TTC549 (cell line): ENCODE measurements around the gene RHOG.
A peak's percentile ranks its signal among the peaks of the same experiment; 100 is the strongest.

Experiments
- FAIRE-seq: peaks from 2 replicates; lab custom pipeline; 2012; peaks lifted over from hg19 to GRCh38; lab: Jason Lieb, UNC

The RHOG gene

DNA sequence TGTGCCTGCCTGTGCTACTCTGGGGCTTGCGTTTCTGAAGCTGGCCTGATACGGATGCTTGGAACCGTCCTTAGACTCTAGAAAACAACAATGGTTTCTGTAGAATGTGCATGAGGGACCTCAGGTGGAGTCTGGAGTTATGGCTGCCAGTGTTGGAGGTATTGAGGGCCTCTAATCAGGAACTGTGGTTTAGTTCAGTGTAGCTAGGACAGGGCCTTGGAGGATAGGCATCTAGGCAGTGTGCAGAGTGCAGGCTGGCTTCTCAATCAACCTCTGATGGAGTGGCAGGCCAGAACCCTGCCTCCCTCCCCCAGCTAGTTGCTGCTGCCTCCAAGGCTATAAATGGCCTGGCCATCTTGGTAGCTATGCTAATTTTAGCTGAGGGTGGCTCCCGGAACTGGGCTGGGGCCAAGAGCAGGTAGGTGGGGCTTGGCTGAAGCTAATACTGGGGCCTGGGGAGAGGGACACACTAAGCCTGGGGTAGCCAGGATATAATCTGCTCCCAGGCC is 18.7 kb upstream of the RHOG start:
- no peak for FAIRE-seq

DNA sequence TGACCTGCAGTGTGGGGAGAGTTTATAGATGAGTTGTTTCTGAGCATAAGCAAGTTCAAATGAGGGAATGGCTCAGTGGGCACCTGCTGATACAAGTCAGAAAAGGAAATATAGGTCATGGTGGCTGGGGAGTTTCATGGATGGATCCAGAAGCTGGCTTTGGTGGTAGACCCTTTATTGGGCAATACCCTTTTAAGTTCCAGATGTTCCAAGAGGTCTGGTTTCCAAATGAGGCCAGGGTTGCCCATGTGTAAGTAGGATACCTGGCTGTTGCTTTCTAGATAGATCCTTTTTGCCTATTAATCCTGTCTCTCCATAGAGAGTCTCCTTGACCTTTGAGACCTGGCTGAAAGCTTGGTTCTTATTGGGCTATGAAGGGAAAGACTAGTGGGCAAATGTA is 16.9 kb upstream of the RHOG start:
- FAIRE-seq, result no peak

DNA sequence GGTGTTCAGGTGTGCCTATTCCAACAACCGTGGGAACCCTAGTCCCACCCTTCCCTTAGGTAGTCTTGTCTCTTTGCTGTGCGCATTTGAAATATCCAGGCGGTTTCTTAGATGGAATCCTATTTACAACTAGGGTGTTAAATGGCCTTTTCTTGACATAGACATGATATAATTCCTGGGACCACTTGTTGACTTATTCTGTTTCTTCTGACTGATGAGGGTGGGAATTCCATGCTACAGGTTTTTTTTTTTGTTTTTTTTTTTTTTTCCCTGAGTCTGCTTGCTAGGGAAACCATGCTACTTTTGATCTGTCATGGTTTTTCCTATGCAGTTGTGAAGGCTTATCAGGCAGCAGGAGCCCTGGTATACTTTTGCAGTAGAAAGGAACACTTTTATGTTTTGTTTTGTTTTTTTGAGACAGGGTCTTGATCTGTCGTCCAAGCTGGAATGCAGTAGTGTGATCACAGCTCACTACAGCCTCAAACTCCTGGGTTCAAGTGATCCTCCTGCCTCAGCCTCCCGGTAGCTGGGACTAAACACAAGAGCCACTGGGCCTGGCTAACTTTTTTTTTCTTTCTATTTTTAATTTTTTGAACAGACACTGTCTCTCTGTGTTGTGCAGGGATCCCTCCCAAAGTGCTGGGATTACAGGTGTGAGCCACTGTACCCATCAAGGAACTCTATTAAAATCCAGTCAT is 16.2 kb upstream of the RHOG start:
- no peak for FAIRE-seq

DNA sequence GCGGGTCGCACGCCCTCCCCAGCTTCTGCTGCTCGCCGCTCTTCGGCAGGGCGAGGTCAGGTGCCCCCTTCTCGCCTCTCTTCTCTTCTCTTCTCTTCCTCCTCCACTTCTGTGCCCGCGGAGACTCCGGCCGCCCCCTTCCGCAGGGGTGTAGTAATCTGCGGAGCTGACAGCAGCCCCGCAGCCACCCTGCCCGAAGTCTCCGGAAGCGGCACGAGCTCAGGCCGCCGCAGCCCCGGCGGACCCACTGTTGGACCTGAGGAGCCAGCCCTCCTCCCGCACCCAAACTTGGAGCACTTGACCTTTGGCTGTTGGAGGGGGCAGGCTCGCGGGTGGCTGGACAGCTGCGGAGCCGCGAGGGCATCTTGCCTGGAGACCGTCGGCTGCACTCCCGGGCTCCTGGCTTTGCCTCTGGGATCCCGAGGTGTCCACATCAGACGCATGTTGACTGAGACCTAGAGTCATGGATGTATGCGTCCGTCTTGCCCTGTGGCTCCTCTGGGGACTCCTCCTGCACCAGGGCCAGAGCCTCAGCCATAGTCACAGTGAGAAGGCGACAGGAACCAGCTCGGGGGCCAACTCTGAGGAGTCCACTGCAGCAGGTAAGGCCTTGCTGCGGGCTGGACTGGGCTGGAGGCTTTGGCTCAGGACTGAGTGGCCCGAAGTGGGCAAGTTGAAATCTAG is 15.2 kb upstream of the RHOG start:
- no peak for FAIRE-seq

DNA sequence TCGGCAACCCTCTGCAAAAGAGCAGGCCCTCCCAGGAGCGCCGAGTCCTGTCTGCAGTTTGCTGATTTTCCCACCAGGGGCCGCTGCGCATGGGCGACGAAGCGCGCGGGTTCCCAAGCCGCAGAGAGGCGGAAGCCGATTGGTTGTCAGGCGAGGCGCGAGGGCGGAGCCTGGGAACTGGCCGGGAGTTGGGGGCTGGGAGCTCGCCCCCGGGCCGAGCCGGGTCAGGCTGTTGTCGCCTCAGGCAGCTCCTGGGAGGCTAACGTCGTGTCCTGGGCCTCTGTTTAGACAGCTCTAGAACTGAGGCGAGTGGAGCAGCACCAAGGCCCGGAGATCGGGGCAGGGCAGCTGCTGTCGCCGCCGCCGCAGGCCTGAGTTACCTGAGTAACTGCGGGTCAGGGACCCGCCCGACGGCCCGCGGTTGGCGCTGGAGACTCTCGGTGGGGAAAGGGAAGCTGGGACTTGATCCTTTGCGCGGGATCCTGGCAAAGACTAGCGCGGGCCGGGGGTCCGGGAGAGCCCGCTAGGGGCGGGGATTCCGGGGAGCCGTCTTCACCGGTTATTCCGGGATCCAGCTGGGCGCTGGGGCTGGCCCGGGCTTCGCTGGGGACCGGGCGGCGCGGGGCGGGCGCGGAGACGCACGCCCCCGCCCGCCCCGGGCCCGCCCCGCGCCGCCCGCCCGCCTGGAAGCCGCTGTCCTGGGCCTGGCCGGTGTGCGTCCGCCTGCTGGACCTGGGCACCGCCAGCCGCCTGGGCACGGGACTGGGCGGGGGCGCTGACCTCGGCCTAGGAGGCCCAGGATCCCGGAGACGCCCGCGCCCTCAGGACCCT is 14.4 kb upstream of the RHOG start, which contains the start of gene STIM1:
STIM1 (plus strand) TSS at position 688 of the 831 bp plus-strand sequence. CDS start 607 bp downstream, outside the sequence.
- no peak for FAIRE-seq

DNA sequence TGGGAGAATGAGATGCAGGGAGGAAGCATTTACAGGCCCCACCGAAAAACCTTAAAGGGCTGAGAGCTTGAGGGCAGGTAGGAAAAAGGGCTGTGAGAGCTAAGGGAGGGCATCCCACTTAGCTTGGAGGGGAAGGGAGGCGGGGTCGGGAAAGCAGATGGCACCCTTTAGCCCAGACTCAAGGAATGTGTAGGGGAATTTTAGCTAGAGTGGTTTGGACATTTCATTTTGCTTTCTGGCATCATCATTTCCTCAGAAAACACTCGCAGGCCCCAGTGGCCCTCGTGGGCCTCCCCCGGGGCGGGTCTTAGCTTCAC is 13.9 kb upstream of the RHOG start:
- FAIRE-seq, result no peak

DNA sequence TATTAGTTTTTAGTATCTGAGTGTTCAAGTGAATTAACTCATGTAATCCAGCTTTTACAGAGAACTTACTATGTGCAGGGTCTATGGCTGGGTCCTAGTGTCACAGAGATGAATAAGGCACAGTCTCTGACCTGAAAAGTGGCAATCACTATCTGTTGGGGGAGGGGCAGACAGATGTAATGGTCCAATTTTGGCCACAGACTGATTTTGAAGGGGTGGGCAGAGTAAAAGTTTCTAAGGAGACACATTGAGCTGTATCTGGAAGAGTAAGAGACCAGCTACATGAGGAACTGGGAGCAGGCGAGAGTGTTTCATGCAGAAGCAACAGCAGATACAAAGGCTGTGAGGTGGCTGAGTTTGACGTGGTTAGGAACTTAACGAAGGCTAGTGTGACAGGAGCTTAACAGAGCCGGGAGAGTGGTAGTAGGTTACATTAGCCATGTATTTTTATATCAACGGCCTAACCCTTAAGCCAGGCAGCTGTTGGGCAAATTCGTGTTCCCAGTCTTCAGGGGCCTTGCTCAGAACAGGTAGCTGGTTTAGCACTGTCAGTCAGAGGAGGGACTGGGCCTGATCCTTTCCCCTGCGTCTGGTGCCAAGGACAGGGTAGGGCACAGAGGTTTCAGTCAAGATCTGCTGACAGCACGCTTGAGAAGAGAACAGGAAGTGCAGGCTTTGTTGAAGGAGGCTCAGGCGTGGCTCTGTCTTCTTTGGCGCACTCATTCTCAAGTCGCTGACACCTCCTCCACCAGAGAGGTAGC is 13.3 kb upstream of the RHOG start:
- FAIRE-seq, result no peak

DNA sequence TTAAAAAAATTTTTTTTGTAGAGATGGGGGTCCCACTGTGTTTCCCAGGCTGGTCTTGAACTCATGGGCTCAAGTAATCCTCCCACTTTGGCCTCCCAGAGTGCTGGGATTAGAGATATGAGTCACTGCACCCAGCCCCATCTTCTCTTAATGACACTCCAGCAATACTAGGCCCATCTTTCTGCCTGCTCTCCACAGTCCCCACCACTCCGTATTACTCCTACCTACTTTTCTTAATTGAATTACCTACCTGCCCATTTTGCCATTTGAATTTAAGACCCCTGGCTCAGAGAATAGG is 12.7 kb upstream of the RHOG start:
- no peak for FAIRE-seq

DNA sequence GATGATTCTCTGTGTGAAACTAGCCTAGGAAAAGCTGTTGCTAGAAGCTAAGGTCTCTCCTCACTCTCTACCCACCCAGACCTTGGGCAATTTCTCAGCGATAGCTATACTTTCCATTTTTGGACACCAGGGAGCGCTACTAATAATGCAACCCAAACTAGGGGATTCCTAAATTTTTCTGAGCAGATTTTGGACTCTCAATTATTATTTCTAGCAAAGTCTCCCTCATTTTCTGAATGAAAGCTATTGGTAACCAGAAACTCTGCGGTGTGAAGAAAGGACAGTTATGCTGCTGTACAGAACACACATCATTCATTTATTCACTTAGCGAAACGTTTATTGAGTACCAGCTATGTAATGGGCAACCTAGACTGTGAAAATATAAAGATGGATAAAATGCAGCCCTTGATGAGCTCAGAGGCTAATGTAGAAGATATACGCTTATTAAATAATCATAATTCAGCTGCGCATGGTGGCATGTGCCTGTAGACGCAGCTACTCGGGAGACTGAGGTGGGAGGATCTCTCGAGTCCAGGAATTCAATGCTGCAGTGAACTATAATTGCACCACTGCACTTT is 8.6 kb upstream of the RHOG start:
- peak; percentile 86 for FAIRE-seq

DNA sequence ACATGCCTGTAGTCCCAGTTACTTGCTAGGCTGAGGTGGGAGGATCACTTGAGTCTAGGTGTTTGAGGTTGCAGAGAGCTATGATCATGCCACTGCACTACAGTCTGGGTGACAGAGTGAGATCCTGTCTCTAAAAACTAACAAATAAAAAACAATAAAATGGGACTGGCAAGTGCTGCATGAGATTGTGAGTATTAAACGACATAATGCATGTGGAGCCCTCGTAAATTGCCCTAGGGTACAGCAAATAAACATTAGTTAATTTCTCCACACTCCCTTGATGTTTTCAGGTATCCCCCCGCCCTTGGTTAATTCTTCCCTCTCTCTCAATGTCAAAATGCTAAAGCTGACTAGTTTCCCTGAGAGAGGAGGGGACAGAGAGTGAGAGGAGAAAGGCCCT is 4.9 kb upstream of the RHOG start:
- no peak for FAIRE-seq

DNA sequence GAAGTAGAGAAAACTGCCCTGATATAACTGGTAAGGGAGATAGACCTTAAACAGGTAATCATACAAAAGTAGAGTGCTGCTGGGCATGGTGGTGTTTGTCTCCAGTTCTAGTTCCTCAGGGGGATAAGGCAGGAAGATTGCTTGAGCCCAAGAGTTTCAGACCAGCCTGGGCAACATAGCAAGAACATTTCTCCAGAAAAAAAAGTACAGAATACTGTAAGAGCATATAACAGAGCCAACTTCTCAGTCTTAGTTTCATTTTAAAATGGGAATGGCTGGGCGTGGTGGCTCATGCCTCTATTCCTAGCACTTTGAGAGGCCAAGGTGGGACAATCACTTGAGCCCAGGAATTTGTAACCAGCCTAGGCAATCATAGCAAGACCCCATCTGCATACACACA is 4.5 kb upstream of the RHOG start:
- FAIRE-seq, result no peak

DNA sequence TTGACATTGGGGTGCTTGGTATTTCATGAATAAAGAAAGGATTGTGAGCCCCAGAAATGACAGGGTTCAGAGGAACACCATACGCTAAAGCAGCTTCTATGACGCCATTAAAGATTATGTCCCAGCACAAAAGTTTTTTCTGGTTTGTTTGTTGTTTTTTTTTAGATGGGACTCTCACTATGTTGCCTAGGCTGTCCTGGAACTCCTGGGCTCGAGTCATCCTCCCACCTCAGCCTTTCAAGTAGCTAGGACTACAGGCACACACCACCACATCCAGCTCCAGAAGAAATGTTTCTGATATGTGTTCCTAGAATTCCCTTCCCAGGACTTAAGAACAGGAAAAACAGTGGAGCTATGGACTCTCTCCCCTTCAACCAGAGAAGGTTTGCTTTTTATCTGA is 2.6 kb upstream of the RHOG start:
- FAIRE-seq, result no peak

DNA sequence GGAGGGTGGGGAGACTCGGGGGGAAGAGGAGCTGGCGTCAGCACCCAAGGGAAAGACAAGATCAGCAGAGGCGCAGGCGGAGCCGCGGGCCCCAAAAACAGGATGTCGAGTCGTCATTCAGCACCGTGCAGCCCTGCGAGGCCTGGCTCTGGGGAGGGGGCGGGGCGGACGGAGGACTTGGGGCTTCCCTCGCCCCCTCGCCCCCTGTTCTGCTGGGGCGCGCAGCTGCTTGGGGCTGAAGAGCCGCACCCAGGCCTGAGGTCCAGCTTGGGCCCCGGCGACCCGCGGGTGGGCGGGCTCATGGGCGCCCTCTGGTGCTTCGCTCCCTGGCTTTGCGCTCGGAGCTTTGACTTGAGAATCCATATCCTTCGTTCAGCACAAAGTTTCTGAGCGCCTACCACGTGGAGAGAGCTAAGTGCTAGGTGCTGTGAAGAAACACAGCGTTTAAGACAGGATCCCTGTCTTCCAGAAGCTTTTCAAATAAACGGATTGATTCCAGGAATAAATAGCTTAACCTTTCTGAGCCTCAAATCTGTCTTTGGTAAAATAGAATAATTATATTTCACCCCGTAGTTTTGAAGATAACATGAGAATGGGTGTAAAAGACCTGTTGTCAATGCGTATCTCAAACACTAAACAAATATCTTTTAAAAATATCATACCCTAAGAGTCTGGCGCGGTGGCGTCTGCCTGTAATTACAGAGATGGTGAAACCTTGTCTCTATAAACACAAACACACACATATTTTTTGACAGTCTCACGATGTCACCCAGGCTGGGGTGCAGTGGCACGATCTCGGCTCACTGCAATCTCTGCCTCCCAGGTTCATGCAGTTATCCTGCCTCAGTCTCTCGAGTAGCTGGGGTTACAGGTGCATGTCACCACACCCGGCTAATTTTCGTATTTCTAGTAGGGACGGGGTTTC is 929 bp upstream of the RHOG start:
- no peak for FAIRE-seq

DNA sequence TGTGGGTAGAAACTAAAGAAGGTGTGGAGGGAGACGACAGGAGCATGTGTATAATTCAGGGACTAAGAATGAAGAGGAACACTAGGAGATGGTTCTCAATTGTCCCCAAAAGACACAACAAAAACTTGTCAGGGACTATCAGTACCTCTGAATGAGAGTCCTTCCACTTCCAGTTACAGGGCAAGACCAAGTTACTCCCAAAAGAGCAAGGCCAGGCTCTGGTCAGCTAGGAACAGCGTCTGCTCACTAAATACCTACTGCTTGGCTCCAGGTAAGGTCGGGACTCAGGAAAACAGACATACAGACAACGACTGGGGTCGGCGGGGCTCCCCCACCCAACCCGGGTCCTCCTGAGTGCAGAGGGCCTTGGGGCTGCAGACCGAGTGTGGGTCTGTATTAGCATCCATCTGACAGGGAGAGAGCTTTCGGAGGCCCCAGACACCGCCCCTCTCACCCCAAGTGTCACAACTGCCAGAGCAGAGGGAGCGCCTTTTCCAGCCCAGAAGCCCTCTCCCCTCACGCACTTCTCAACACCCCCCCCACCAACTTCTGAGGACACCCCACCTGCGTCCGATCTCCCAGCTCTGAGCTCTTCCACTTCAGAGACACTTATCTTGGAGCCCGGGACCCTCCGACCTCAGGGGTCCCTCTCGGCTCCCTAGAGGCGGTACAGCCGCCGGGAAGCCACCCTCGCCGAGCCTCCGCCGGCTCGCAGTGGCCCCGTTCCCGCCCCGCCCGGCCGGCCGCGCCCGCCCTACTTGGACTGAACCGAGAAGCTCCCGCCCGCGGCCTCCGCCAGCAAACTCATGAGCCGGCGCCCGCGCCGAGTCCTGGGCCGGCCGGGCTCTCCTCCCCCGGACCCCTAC is 522 bp downstream of the RHOG start:
- no peak for FAIRE-seq

DNA sequence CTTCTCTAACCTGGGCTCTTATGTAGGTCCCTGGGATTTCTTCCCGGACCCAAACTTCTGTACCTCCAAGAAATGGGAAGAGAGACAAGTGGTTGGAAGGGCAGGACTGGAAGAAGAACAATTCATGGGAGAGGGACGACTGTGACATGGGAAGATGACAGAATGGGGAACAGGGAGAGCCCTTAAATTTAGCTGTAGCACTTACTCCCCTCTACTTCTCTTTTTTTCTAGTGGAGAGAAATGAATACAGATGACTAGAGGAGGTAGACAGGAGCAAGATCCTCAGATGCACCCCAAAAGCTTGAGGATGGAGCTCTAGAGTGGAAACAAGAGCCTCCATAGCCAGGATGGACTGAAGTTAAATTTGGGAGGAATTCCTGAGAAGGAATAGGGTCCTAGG is 2.3 kb downstream of the RHOG start:
- no peak for FAIRE-seq

DNA sequence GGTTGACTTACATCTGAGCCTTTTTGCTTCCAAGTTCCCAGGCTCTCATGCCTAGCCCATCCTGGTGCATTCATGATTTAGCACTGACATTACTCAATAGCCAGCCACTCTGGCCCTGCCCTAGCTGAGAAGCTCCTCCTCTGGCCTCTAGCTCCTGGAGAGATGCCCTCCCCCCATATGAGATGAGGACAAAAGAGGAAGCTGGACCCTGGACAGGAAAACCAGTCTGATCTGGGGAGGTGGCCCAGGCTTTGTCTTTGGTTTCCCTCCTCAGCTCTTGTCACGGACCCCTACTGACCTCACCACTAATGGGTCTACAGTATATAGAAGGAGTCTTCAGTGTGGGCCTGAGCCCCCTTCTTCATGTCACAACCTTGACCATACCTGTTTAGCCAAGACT is 3.0 kb downstream of the RHOG start:
- no peak for FAIRE-seq

DNA sequence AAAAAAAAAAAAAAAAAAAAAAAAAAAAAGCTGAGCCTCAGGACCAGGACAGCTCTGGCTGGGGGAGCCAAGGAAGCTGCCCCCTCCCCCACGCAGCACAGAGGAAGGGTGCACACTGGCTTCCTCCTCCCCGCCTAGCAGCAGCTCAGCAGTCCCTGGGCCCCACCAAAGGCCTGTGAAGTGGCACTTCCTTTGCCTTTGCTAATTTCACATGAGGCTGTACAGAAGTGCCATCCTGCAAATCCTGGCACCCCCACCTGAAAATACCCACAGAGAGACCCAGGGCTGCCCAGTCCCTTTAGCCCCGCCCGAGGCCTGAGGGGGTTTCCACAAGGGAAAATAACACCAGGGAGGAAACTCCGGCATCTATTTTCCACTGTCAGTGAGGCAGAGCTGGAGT is 3.9 kb downstream of the RHOG start:
- FAIRE-seq, result no peak

DNA sequence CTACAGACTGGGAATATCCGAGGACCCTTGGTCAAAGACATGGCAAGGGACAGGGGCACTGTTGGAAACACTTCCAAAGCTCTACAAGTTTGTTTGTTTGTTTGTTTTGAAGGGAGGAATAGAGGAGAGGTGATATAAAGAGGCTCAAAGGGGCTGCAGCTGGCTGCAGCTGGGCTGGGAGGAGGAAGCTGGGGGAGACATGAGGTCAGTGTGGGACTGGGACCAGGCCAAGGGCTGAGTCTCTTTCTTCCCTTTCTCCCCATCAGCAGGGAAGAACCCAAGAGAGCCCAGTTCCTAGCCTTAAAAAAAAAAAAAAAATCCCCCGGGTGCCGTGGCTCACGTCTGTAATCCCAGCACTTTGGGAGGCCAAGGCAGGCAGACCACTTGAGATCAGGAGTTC is 5.0 kb downstream of the RHOG start:
- FAIRE-seq, result no peak

DNA sequence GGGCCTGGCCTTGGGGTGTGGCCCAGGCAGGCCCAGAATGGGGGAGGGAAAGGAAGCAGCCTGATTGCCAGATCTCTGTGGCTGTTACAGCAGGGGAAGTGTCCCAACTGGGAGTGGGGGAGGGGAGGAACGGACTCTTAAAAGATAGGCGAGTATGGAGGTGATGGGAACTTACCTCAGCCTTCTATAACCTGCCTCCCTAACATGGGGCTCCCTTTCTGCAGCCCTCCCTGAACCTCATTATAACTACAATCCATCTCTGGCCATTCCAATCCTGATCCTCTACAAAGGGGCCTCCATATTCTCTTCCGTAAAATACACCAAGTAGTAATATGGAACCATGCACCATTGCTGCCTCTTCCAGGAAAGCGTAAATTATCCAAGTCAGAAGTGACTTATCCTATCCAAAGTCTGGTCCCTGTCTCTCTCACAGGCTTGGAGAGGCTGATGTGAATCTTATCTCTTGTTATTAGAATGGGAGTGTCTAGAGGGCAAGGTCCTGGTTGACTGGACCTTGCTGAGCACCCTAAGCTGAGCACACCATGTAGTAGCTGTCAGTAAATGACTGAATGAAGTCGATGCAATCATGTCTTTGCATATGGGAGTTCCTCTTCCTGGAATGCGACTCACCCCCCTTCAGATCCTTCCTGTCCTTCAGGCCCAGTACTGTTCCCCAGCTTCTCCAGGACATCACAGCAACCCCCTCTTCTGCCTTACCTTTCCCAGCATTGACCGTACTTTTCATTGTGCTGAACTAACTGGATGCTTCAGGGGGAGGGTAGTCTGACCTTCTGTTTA is 5.9 kb downstream of the RHOG start:
- FAIRE-seq, result no peak

DNA sequence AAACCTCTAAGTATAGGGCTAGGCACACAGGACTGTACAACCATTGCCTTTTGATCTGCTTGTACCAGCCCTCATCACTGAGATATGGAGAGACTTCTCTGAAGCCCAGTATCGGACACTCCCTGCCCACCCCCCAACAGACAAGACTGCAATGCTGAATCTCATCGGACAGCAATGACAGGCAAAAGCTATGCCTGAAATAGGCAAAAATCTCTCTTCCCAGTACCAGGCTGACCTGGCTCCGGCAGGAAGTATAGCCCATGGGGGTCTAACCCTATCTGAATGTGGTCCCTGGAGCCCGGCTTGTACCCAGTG is 6.5 kb downstream of the RHOG start:
- FAIRE-seq, result no peak
